Bronchial epithelial cell (primary cell): ENCODE results near the gene MPIG6B. TPM values are rescaled to one million over a fixed set of nuclear protein-coding genes. Genes with fewer than 3 reads are reported as not detected.
A peak's percentile ranks its signal among the peaks of the same experiment; 100 is the strongest.

Source experiments
- DNase-seq: peaks from one replicate; pipeline ENCODE4 v3.0.0-alpha.2; 2010; ENCODE audit warnings: low read depth
- FAIRE-seq: peaks from 2 replicates; lab custom pipeline; 2011; peaks lifted over from hg19 to GRCh38; lab: Jason Lieb, UNC
- H3K27me3 ChIP-seq: 2 replicates; pipeline ENCODE4 v1.5.1; 2011; ENCODE audit warnings: low read length; ENCODE audit not compliant: control insufficient read depth, insufficient read depth
- H3K36me3 ChIP-seq: 2 replicates; pipeline ENCODE4 v1.5.1; 2011; ENCODE audit warnings: low read length; ENCODE audit not compliant: control insufficient read depth, insufficient read depth
- H3K4me3 ChIP-seq: 2 replicates; pipeline ENCODE4 v1.5.1; 2011; ENCODE audit warnings: mild to moderate bottlenecking, low read depth, low read length, control low read depth
- total RNA-seq: library from RNA; depleted of rRNA; stranded (reverse); fragments of >200 nt; gene quantifications from 2 replicates; pipeline ENCODE4 v1.2.1, GENCODE V29; 2014
- TF ChIP-seq, protein P1 (sequence below): IDR thresholded peaks from 2 replicates; pipeline ENCODE4 v1.5.1; 2011; ENCODE audit warnings: mild to moderate bottlenecking, moderate library complexity, low read length, control low read depth, inconsistent platforms; ENCODE audit not compliant: insufficient read depth, severe bottlenecking

The MPIG6B gene
- total RNA-seq, 1 donor from 2014 or later, result not detected

DNA sequence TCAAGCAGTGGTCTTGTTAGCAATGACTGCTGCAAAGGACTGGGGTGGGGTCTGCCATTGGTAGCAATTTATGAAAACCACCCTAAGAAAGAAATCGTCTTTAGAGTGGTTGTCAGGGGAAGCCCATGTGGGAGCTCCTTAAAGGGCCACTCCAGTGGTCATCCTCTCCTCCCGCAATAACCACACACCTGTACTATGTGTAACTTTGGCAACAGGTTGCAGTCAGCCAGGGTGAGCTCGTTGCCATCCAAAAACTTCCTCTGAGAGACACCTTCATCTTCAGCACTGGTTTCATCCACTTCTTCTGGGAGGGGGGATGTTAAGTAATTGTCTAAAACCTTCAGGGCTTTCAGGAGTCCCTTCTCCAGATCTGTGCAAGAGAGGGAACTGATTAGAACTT lies 8.9 kb downstream of the MPIG6B start:
- FAIRE-seq, result no peak
- H3K36me3 ChIP-seq, result peaks cover 23% of the 10 kb centered on the region
- no peaks in the 10 kb centered on the region for H3K27me3 ChIP-seq
- TF ChIP-seq, protein P1, sequence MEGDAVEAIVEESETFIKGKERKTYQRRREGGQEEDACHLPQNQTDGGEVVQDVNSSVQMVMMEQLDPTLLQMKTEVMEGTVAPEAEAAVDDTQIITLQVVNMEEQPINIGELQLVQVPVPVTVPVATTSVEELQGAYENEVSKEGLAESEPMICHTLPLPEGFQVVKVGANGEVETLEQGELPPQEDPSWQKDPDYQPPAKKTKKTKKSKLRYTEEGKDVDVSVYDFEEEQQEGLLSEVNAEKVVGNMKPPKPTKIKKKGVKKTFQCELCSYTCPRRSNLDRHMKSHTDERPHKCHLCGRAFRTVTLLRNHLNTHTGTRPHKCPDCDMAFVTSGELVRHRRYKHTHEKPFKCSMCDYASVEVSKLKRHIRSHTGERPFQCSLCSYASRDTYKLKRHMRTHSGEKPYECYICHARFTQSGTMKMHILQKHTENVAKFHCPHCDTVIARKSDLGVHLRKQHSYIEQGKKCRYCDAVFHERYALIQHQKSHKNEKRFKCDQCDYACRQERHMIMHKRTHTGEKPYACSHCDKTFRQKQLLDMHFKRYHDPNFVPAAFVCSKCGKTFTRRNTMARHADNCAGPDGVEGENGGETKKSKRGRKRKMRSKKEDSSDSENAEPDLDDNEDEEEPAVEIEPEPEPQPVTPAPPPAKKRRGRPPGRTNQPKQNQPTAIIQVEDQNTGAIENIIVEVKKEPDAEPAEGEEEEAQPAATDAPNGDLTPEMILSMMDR, result no peak
- DNase-seq, result no peak
- no peak overlapping the region for H3K4me3 ChIP-seq

DNA sequence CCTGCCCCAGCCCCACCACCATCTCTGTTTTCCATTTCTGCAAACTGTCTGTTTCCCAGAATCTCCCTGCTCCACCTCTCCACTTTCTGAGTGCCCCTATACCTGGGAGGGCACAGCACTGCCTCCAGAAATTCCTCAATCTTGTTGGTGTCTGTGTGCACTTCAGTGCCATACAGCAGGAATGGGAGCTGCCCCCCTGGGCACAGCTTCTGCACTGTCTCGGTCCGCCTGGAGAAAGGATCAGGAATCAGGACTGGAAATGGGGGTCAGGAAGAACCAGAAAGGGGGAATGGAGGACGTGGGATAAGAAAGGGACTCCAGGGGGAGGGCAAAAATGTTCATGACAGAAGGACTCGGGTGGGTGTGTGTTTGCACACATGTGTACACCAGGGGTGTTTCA lies 10.6 kb downstream of the MPIG6B start:
- no peak overlapping the region for H3K4me3 ChIP-seq

DNA sequence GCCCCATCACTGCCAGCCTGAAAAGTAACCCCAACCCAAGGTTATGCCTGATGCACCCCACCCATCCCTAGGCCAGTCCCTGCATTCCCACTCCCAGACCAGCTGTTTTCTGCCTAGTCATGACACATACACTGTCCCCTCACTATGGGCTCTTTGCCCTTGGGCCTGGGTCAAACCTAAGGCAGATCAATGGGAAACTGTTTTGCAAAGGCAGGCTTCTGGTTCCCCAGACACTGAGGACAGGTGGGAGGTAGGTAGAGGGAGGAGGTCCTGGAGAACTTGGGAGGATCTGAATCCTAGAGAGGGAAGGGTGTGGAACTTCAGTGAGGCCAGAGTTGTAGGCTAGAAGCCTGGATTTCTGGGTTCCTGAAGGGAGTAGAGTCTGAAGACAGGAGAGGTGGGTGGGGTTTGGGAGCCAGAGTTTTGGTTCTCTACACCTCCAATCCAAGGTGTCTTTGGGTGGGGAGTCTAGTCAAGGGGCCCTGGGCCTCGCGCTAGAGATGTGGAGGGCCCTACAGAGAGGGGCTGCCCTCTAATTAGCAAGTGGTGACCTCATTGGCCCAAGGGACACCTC lies 11.2 kb downstream of the MPIG6B start:
- FAIRE-seq (no peak), DNase-seq (no peak)
- Histone ChIP-seq H3K36me3 (peaks cover 21% of the 10 kb centered on the region), H3K27me3 (no peaks in the 10 kb centered on the region), H3K4me3 (peak overlapping the region; percentile 52)
- TF ChIP-seq, protein P1, result no peak

More for the DNA sequence above, 10.6 kb downstream of the MPIG6B start:
- TF ChIP-seq, protein P1, result no peak
- Histone ChIP-seq H3K27me3 (no peaks in the 10 kb centered on the region), H3K36me3 (peaks cover 21% of the 10 kb centered on the region)
- FAIRE-seq, result no peak
- DNase-seq, result no peak

DNA sequence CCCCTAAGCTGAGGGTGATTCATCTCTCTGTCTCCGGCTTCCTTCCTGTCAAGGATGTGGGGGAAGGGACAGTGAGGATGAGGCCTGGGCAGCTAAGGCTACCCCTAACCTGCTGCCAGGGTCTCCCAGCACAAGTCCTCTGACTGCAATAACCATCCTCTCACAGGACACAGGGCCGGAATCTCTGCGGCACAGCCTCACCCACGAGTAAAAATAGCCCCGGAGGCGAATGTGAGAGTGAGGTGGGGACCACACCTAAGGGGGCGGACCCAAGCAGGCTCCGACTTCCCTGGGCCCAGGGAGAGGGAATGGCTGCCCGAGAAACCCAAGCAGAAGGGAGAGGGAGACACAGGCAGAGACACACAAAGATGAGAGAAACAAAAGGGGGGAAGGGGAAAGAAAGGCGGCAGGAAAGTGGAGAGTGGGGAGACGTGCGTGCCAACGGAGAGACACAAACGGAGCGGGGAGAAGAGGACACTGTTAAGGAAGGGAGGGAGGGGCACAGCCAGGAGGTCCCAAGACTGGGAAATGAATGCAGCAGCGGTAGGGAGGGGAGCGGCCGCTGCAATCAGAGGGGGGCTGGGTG lies 11.7 kb downstream of the MPIG6B start:
- peak; percentile 86 for DNase-seq
- no peak for FAIRE-seq

DNA sequence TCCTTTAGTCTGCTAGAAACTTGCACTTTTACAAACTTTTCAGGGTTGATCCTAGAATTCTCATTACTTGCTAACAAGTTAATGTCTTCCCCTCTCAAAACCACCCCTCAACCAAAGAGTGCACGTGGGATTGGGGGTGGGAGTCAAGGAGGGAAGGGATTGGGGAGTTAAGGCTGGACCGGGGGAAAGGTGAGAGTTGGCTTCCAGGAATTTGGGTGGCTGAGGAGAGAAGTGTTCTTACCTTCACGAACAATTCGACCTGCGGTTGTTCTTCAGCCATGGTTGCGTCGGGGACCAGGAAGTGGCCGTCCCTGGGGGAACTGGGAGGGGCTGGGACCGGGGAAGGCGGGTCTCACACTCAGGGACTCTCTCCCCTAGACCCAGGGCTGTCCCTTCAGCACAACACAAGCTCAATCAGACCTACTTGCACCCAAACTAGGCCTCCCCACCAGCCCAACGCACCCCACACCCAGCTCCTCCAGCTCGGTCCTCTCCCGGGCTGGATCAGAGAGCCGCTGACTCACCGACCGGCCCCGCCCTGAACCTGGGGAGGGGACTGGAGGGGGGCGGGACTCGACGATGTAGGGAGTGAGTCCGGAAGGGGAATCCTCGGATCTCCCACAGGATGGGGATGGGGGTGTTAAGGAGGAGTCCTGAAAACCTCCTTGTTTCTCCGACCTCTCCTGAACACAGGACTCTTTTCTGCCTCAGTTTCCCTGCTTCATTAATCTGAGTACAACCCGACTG lies 13.0 kb downstream of the MPIG6B start, which contains the start of gene CLIC1:
TSS of gene CLIC1 (minus strand) at position 510 of the 747 bp plus-strand sequence. CDS start at position 280, 230 bp downstream.
- Histone ChIP-seq H3K27me3 (no peaks in the 10 kb centered on the region), H3K4me3 (peak within 1 kb of the TSS; percentile 52), H3K36me3 (peaks cover 19% of the 10 kb centered on the region)
- DNase-seq, result peak; percentile 76
- TF ChIP-seq, protein P1, result no peak
- FAIRE-seq, result no peak

More for the DNA sequence above, 11.7 kb downstream of the MPIG6B start:
- no peaks in the 10 kb centered on the region for H3K27me3 ChIP-seq
- H3K36me3 ChIP-seq, result peaks cover 21% of the 10 kb centered on the region
- peak overlapping the region; percentile 52 for H3K4me3 ChIP-seq
- TF ChIP-seq, protein P1, result no peak
